Mucosa of stomach (tissue), 1 donor: ENCODE results near the gene NXPE3.
"Not testable (repeated sequence)": the region's sequence is repeated elsewhere in the genome, so short reads cannot be mapped to it uniquely, and the experiment has no call there.

Experiments
- H3K27me3 ChIP-seq: one replicate; pipeline ENCODE4 v1.7.0; 2013; ENCODE audit warnings: mild to moderate bottlenecking, low read length; ENCODE audit not compliant: control insufficient read depth, insufficient read depth
- H3K36me3 ChIP-seq: one replicate; pipeline ENCODE4 v1.7.0; 2013; ENCODE audit warnings: low read length; ENCODE audit not compliant: control insufficient read depth, insufficient read depth
- H3K4me1 ChIP-seq: one replicate; pipeline ENCODE4 v1.7.0; 2013; ENCODE audit warnings: mild to moderate bottlenecking, low read length; ENCODE audit not compliant: control insufficient read depth, insufficient read depth
- H3K4me3 ChIP-seq: one replicate; pipeline ENCODE4 v1.7.0; 2013; ENCODE audit warnings: low read length
- H3K9ac ChIP-seq: one replicate; pipeline ENCODE4 v1.7.0; 2013; ENCODE audit warnings: mild to moderate bottlenecking, low read length, moderate library complexity
- H3K9me3 ChIP-seq: one replicate; pipeline ENCODE4 v1.7.0; 2013; ENCODE audit warnings: mild to moderate bottlenecking, low read length, moderate library complexity; ENCODE audit not compliant: control insufficient read depth
- donor health status: Pancreatic carcinoma.

The NXPE3 gene

GRCh38 chr3:101779047-101779821, at the start of gene NXPE3:
Gene NXPE3, plus strand, starts transcription at chr3:101779211. Its CDS starts 6,386 bp downstream, at chr3:101785597.
- Histone ChIP-seq H3K9me3 (no peaks in the 10 kb centered on the region), H3K36me3 (no peaks in the 10 kb centered on the region), H3K4me3 (peak within 1 kb of the TSS; percentile 65), H3K27me3 (no peaks in the 10 kb centered on the region), H3K9ac (peak within 1 kb of the TSS; percentile 71), H3K4me1 (peaks cover 5% of the 10 kb centered on the region)

- H3K27me3 ChIP-seq, result no peaks in the 10 kb centered on the region
These were observed 49.4 kb upstream of the NXPE3 start for GRCh38 chr3:101729586-101729985.

GRCh38 chr3:101730839-101731238, 48.2 kb upstream of the NXPE3 start:
- Histone ChIP-seq H3K27me3 (no peaks in the 10 kb centered on the region), H3K9ac (no peak overlapping the region), H3K9me3 (no peaks in the 10 kb centered on the region), H3K4me1 (no peaks in the 10 kb centered on the region), H3K36me3 (no peaks in the 10 kb centered on the region), H3K4me3 (no peak overlapping the region)

More at GRCh38 chr3:101729586-101729985, 49.4 kb upstream of the NXPE3 start:
- Histone ChIP-seq H3K36me3 (no peaks in the 10 kb centered on the region), H3K4me1 (no peaks in the 10 kb centered on the region), H3K9me3 (no peaks in the 10 kb centered on the region), H3K9ac (no peak overlapping the region), H3K4me3 (no peak overlapping the region)

- Histone ChIP-seq H3K36me3 (no peaks in the 10 kb centered on the region), H3K4me1 (no peaks in the 10 kb centered on the region), H3K9ac (no peak overlapping the region), H3K27me3 (no peaks in the 10 kb centered on the region), H3K9me3 (no peaks in the 10 kb centered on the region), H3K4me3 (no peak overlapping the region)
These were observed 46.8 kb upstream of the NXPE3 start for GRCh38 chr3:101732240-101732641.

- Histone ChIP-seq H3K36me3 (no peaks in the 10 kb centered on the region), H3K9me3 (no peaks in the 10 kb centered on the region), H3K27me3 (no peaks in the 10 kb centered on the region), H3K9ac (no peak overlapping the region), H3K4me1 (no peaks in the 10 kb centered on the region), H3K4me3 (no peak overlapping the region)
These were observed 43.2 kb upstream of the NXPE3 start for GRCh38 chr3:101735833-101736232.

GRCh38 chr3:101741914-101742313, 37.1 kb upstream of the NXPE3 start:
- not testable (repeated sequence) for H3K4me1 ChIP-seq, H3K4me3 ChIP-seq, H3K9me3 ChIP-seq, H3K36me3 ChIP-seq, H3K9ac ChIP-seq, H3K27me3 ChIP-seq

GRCh38 chr3:101744811-101745210, 34.2 kb upstream of the NXPE3 start:
- no peaks in the 10 kb centered on the region for H3K36me3 ChIP-seq
- H3K4me1 ChIP-seq, result no peaks in the 10 kb centered on the region
- H3K9ac ChIP-seq, result no peak overlapping the region
- no peak overlapping the region for H3K4me3 ChIP-seq
- H3K27me3 ChIP-seq, result no peaks in the 10 kb centered on the region
- H3K9me3 ChIP-seq, result no peaks in the 10 kb centered on the region

- not testable (repeated sequence) for H3K27me3 ChIP-seq, H3K9me3 ChIP-seq, H3K9ac ChIP-seq, H3K4me3 ChIP-seq, H3K4me1 ChIP-seq, H3K36me3 ChIP-seq
These were observed 33.1 kb upstream of the NXPE3 start for GRCh38 chr3:101745934-101746333.

GRCh38 chr3:101753386-101754113, 25.5 kb upstream of the NXPE3 start:
- not testable (repeated sequence) for H3K36me3 ChIP-seq, H3K9ac ChIP-seq, H3K27me3 ChIP-seq, H3K9me3 ChIP-seq, H3K4me3 ChIP-seq, H3K4me1 ChIP-seq

- Histone ChIP-seq H3K9ac (no peak overlapping the region), H3K27me3 (no peaks in the 10 kb centered on the region), H3K4me3 (no peak overlapping the region), H3K4me1 (no peaks in the 10 kb centered on the region), H3K36me3 (peaks cover 4% of the 10 kb centered on the region), H3K9me3 (no peaks in the 10 kb centered on the region)
These were observed 20.8 kb upstream of the NXPE3 start for GRCh38 chr3:101758224-101758623.

- no peak overlapping the region for H3K4me3 ChIP-seq
- no peaks in the 10 kb centered on the region for H3K36me3 ChIP-seq
- no peaks in the 10 kb centered on the region for H3K4me1 ChIP-seq
- no peaks in the 10 kb centered on the region for H3K9me3 ChIP-seq
- H3K9ac ChIP-seq, result no peak overlapping the region
- no peaks in the 10 kb centered on the region for H3K27me3 ChIP-seq
These were observed 16.9 kb upstream of the NXPE3 start for GRCh38 chr3:101762041-101762646.

GRCh38 chr3:101777745-101778281, 1.2 kb upstream of the NXPE3 start:
- not testable (repeated sequence) for H3K27me3 ChIP-seq, H3K9me3 ChIP-seq, H3K9ac ChIP-seq, H3K4me3 ChIP-seq, H3K4me1 ChIP-seq, H3K36me3 ChIP-seq
